Tibial nerve (tissue), 3 donors: Measurements from ENCODE around the gene RAPGEF6.

ENCODE experiments used
- CTCF ChIP-seq, 5 experiments: fragments of 200-600 bp in 3 of 5; fragments of 450-650 bp in 2 of 5; sonication (generic) in 3 of 5; IDR thresholded peaks; one replicate each; pipeline ENCODE4 v1.5.1; 2016 to 2019; ENCODE audit warnings: antibody characterized with exemption in 5 of 5, mild to moderate bottlenecking in 3 of 5, moderate library complexity in 2 of 5
- POLR2A ChIP-seq, 2 donors: fragments of 450-650 bp; IDR thresholded peaks; one replicate each; pipeline ENCODE4 v1.6.1; 2017; ENCODE audit warnings: antibody characterized with exemption in 2 of 2, mild to moderate bottlenecking in 2 of 2, moderate library complexity in 2 of 2

GRCh38 chr5:131637694-131638093 lies 2.7 kb upstream of the RAPGEF6 start:
- TF ChIP-seq POLR2A (IDR thresholded peaks at IDR 0.05) (no peak), CTCF (IDR thresholded peaks at IDR 0.05) (no peak)
